KOPT-K1 (cell line): ENCODE data around the gene PXDN.

Experiments
- H3K27ac ChIP-seq: fragments of 200-600 bp; sonication (generic); 2 replicates; pipeline ENCODE4 v1.5.1; 2016; ENCODE audit warnings: antibody characterized with exemption, mild to moderate bottlenecking, low read depth, low read length; ENCODE audit not compliant: poor library complexity, severe bottlenecking
- H3K36me3 ChIP-seq: fragments of 200-600 bp; sonication (generic); 2 replicates; pipeline ENCODE4 v1.5.1; 2017; ENCODE audit warnings: antibody characterized with exemption, mild to moderate bottlenecking, low read length, moderate library complexity; ENCODE audit not compliant: insufficient read depth
- H3K9me3 ChIP-seq: fragments of 200-600 bp; sonication (generic); 2 replicates; pipeline ENCODE4 v1.5.1; 2017; ENCODE audit warnings: antibody characterized with exemption, low read length, mild to moderate bottlenecking; ENCODE audit not compliant: insufficient read depth, poor library complexity, severe bottlenecking

PXDN gene, protein sequence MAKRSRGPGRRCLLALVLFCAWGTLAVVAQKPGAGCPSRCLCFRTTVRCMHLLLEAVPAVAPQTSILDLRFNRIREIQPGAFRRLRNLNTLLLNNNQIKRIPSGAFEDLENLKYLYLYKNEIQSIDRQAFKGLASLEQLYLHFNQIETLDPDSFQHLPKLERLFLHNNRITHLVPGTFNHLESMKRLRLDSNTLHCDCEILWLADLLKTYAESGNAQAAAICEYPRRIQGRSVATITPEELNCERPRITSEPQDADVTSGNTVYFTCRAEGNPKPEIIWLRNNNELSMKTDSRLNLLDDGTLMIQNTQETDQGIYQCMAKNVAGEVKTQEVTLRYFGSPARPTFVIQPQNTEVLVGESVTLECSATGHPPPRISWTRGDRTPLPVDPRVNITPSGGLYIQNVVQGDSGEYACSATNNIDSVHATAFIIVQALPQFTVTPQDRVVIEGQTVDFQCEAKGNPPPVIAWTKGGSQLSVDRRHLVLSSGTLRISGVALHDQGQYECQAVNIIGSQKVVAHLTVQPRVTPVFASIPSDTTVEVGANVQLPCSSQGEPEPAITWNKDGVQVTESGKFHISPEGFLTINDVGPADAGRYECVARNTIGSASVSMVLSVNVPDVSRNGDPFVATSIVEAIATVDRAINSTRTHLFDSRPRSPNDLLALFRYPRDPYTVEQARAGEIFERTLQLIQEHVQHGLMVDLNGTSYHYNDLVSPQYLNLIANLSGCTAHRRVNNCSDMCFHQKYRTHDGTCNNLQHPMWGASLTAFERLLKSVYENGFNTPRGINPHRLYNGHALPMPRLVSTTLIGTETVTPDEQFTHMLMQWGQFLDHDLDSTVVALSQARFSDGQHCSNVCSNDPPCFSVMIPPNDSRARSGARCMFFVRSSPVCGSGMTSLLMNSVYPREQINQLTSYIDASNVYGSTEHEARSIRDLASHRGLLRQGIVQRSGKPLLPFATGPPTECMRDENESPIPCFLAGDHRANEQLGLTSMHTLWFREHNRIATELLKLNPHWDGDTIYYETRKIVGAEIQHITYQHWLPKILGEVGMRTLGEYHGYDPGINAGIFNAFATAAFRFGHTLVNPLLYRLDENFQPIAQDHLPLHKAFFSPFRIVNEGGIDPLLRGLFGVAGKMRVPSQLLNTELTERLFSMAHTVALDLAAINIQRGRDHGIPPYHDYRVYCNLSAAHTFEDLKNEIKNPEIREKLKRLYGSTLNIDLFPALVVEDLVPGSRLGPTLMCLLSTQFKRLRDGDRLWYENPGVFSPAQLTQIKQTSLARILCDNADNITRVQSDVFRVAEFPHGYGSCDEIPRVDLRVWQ (N-terminal part only)

GRCh38 chr2:1744446-1745170, at the start of gene PXDN:
PXDN (minus strand) TSS chr2:1744515; CDS start chr2:1744455, 60 bp downstream.
- Histone ChIP-seq H3K9me3 (no peaks in the 10 kb centered on the region), H3K36me3 (no peaks in the 10 kb centered on the region), H3K27ac (peak within 1 kb of the TSS; percentile 48)

DNA sequence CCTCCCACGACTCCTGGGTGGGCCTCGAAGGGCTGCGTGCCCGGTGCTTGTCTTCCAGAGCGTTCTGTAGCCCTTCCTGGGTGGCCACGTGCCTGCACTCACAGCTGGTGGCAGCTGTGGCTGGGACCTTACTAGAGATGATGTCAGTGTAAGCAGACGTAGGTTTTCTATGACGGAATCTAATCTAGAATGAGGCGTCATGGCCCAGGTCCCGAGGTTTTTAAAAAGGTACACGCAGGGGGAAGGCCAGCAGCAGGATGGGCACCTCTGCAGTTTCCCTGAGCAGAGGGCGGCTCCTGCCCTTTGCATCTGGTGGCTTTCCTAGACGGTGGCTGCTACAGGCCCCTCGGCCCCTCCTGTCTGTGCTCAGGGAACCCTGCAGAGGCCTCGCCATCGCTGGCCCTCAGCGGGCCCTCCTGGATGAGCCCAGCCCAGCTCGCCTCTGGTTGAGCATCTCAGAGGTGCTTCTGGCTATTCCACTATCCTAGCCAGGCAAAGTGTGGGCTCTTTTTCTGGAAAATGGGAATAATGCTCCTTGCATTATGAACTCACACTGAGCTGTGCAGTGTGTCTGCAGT, 49.6 kb upstream of the PXDN start:
- H3K27ac ChIP-seq, result peak overlapping the region; percentile 98
- no peaks in the 10 kb centered on the region for H3K9me3 ChIP-seq
- H3K36me3 ChIP-seq, result no peaks in the 10 kb centered on the region

GRCh38 chr2:1793001-1793867, 48.9 kb upstream of the PXDN start:
- peak overlapping the region; percentile 98 for H3K27ac ChIP-seq
- no peaks in the 10 kb centered on the region for H3K9me3 ChIP-seq
- no peaks in the 10 kb centered on the region for H3K36me3 ChIP-seq

- H3K36me3 ChIP-seq, result no peaks in the 10 kb centered on the region
- peak overlapping the region; percentile 98 for H3K27ac ChIP-seq
- no peaks in the 10 kb centered on the region for H3K9me3 ChIP-seq
These were observed 47.5 kb upstream of the PXDN start for GRCh38 chr2:1791685-1792435.

GRCh38 chr2:1791006-1791605, 46.8 kb upstream of the PXDN start:
- H3K36me3 ChIP-seq, result no peaks in the 10 kb centered on the region
- H3K27ac ChIP-seq, result peak overlapping the region; percentile 98
- no peaks in the 10 kb centered on the region for H3K9me3 ChIP-seq

DNA sequence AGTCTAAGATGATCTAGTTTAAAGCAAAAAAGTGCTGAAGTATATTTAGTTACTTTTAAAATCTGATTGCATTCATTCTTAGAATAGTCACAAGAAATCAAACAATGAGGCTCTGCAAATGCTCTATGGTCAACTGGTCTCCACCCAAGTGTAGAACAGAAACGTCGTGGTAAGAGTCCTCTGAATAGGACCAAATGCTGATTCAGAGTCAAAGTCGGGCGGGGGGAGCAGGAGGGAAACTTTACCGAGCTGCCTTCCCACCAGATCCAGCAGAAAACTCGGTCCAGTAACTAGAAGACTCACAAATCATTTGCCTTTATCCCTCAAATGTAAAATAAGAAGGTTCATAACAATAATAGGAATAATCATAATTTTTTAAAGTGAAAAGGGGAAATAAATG, 46.2 kb upstream of the PXDN start:
- Histone ChIP-seq H3K27ac (peak overlapping the region; percentile 98), H3K36me3 (no peaks in the 10 kb centered on the region), H3K9me3 (no peaks in the 10 kb centered on the region)

- peak overlapping the region; percentile 98 for H3K27ac ChIP-seq
- H3K36me3 ChIP-seq, result no peaks in the 10 kb centered on the region
- no peaks in the 10 kb centered on the region for H3K9me3 ChIP-seq
These were observed 45.3 kb upstream of the PXDN start for GRCh38 chr2:1789610-1790009.

DNA sequence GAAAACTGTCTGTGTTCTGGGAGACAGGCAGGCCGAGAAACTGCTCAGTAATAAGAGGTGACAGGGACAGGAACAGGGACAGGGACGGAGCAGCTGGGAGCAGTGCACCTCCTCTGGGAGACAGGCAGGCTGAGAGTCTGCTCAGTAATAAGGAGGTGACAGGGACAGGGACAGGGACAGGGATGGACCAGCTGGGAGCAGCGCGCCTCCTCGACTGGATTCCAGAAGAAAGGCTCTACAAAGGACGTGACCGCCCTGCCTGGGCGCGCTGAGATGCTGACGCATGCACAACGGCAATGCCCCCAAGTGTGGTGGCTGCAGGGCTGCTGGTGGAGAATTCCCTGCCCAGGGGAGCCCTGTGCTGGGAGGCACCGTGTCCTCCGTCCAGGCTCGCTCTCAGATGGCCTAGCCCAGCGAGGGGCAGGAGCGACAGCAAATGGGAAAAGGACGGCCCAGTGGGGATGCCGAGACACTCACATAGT, 44.2 kb upstream of the PXDN start:
- Histone ChIP-seq H3K36me3 (no peaks in the 10 kb centered on the region), H3K9me3 (no peaks in the 10 kb centered on the region), H3K27ac (peak overlapping the region; percentile 98)

- Histone ChIP-seq H3K9me3 (no peaks in the 10 kb centered on the region), H3K36me3 (no peaks in the 10 kb centered on the region), H3K27ac (peak overlapping the region; percentile 98)
These were observed 43.6 kb upstream of the PXDN start for GRCh38 chr2:1787755-1788477.

- H3K9me3 ChIP-seq, result no peaks in the 10 kb centered on the region
- H3K36me3 ChIP-seq, result no peaks in the 10 kb centered on the region
- H3K27ac ChIP-seq, result peak overlapping the region; percentile 98
These were observed 40.8 kb upstream of the PXDN start for GRCh38 chr2:1784986-1785617.

DNA sequence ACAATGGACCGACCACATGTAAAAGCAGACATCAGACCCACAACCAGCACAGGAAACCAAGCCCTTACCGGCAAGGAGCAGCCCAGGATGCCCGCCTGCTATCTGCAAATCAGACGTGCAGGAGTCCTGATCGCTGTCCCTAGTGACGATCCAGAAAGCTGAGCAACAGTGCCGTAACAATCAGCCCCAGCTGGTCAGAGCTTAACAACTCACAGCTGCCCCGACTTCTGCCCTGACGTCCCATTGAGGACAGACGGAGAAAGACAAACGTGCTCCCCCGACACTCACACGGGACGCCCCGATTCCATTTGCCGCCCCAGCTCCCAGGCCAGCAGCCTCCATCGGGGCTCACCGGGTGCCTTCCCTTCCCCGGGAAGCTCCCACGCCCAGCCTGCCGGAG, 39.8 kb upstream of the PXDN start:
- peak overlapping the region; percentile 98 for H3K27ac ChIP-seq
- H3K36me3 ChIP-seq, result no peaks in the 10 kb centered on the region
- no peaks in the 10 kb centered on the region for H3K9me3 ChIP-seq
